Endothelial cell of umbilical vein (primary cell): ENCODE results near the gene SLFN12L. TPM values are rescaled to one million over a fixed set of nuclear protein-coding genes. Genes with fewer than 3 reads are reported as not detected.

ENCODE experiments used
- BruUV-seq: library from RNA; stranded (reverse); fragments of 400-500 nt; replicated peaks from 2 replicates; lab custom pipeline; 2021; lab: Mats Ljungman, UMichigan
- CTCF ChIA-PET: fragments of 300-600, 350-600 bp; sonication (Branson Sonifier 250); formaldehyde crosslinking; loops from one replicate; lab custom pipeline; 2021; ENCODE audit warnings: antibody characterized with exemption, inconsistent platforms; lab: Charles Lee
- POLR2A ChIA-PET: fragments of 300-600, 350-600 bp; sonication (Branson Sonifier 250); formaldehyde crosslinking; loops from one replicate; lab custom pipeline; 2021; ENCODE audit warnings: antibody characterized with exemption, inconsistent platforms; lab: Charles Lee
- DNase-seq: peaks from one replicate; pipeline ENCODE4 v3.0.0-alpha.2; 2011; ENCODE audit warnings: low read depth, low spot score
- FAIRE-seq: peaks from 2 replicates; lab custom pipeline; 2011; peaks lifted over from hg19 to GRCh38; lab: Jason Lieb, UNC
- H2AFZ ChIP-seq: 2 replicates; pipeline ENCODE4 v1.6.0; 2012; ENCODE audit warnings: low read depth, low read length, control low read depth, inconsistent platforms
- H3K27ac ChIP-seq: 2 replicates; pipeline ENCODE4 v1.5.1; 2011; ENCODE audit warnings: low read depth, mild to moderate bottlenecking, control low read depth, low read length, moderate library complexity; ENCODE audit not compliant: insufficient read depth
- H3K27me3 ChIP-seq, 2 experiments: 2 replicates each; pipeline versions ENCODE4 v1.6.0 to v1.6.1; 2011; ENCODE audit warnings: low read length in 2 of 2, mixed read lengths in 1 of 2; ENCODE audit not compliant: control insufficient read depth in 2 of 2, insufficient read depth in 2 of 2
- H3K36me3 ChIP-seq, 2 experiments: 2 replicates in 1 of 2; 3 replicates in 1 of 2; pipeline ENCODE4 v1.5.1; 2011; ENCODE audit warnings: low read length in 2 of 2, mild to moderate bottlenecking in 1 of 2, moderate library complexity in 1 of 2; ENCODE audit not compliant: control insufficient read depth in 2 of 2, insufficient read depth in 2 of 2; ENCODE audit errors: extremely low read depth in 1 of 2
- H3K4me1 ChIP-seq: 3 replicates; pipeline ENCODE4 v1.5.1; 2011; ENCODE audit warnings: mild to moderate bottlenecking, low read length; ENCODE audit not compliant: control insufficient read depth, insufficient read depth; ENCODE audit errors: extremely low read depth
- H3K4me2 ChIP-seq: 2 replicates; pipeline ENCODE4 v1.6.1; 2011; ENCODE audit warnings: low read length, control low read depth, mixed read lengths; ENCODE audit not compliant: insufficient read depth
- H3K4me3 ChIP-seq, 3 experiments: fragments of 200-600 bp in 1 of 3; sonication (generic), shearing (Covaris generic) in 1 of 3; replicated peaks in 1 of 3; 2 replicates each; pipeline ENCODE4 v1.5.1; 2011 to 2016; ENCODE audit warnings: control low read depth in 3 of 3, low read length in 3 of 3, mild to moderate bottlenecking in 2 of 3, inconsistent platforms in 1 of 3, low read depth in 1 of 3, moderate library complexity in 1 of 3; ENCODE audit not compliant: insufficient read depth in 1 of 3
- H3K79me2 ChIP-seq: 2 replicates; pipeline ENCODE4 v1.6.0; 2012; ENCODE audit warnings: low read length, inconsistent platforms; ENCODE audit not compliant: control insufficient read depth, insufficient read depth
- H3K9ac ChIP-seq: replicated peaks from 2 replicates; pipeline ENCODE3; 2011; ENCODE audit warnings: low read length, control low read depth; ENCODE audit not compliant: insufficient read depth; ENCODE audit errors: extremely low read depth
- H3K9me1 ChIP-seq: replicated peaks from 3 replicates; pipeline ENCODE4 v1.6.0; 2011; ENCODE audit warnings: mild to moderate bottlenecking, low read length; ENCODE audit not compliant: control insufficient read depth, insufficient read depth; ENCODE audit errors: extremely low read depth
- H3K9me3 ChIP-seq: replicated peaks from 2 replicates; pipeline ENCODE4 v1.5.1; 2012; ENCODE audit warnings: low read length, inconsistent platforms; ENCODE audit not compliant: control insufficient read depth, insufficient read depth
- H4K20me1 ChIP-seq: replicated peaks from 2 replicates; pipeline ENCODE3; 2011; ENCODE audit warnings: mild to moderate bottlenecking, low read length; ENCODE audit not compliant: control insufficient read depth, insufficient read depth; ENCODE audit errors: extremely low read depth
- EZH2 ChIP-seq: IDR thresholded peaks from 2 replicates; pipeline ENCODE4 v1.6.1; 2012; ENCODE audit warnings: borderline replicate concordance, low read depth, mild to moderate bottlenecking, moderate library complexity, low read length, inconsistent platforms; ENCODE audit not compliant: severe bottlenecking
- FOS ChIP-seq: IDR thresholded peaks from 2 replicates; pipeline ENCODE4 v1.6.1; 2011; ENCODE audit warnings: mild to moderate bottlenecking, low read length, moderate library complexity, borderline replicate concordance; ENCODE audit not compliant: insufficient read depth
- GATA2 ChIP-seq: IDR thresholded peaks from 2 replicates; pipeline ENCODE4 v1.7.0; 2011; ENCODE audit warnings: low read depth, mild to moderate bottlenecking, moderate library complexity, mixed read lengths, low read length; ENCODE audit not compliant: insufficient read length, insufficient read depth
- JUN ChIP-seq: IDR thresholded peaks from 2 replicates; pipeline ENCODE4 v1.6.1; 2011; ENCODE audit warnings: borderline replicate concordance, low read depth; ENCODE audit not compliant: insufficient read length, insufficient read depth
- POLR2AphosphoS5 ChIP-seq: IDR thresholded peaks from 2 replicates; pipeline ENCODE4 v1.6.1; 2012; ENCODE audit warnings: low read depth, mild to moderate bottlenecking, control low read depth, low read length, moderate library complexity; ENCODE audit not compliant: insufficient read depth
- dilution Hi-C: fragments of 300-500 bp; cut with MboI; formaldehyde crosslinking; loops from one replicate; pipeline ENCODE4 v1.15.0; 2019; ENCODE audit warnings: low sequenced_read_pairs; ENCODE audit not compliant: extremely low pct_ligation_motif_present
- intact Hi-C: fragments of 100-400 bp; cut with micrococcal nuclease; formaldehyde crosslinking; loops from one replicate; pipeline ENCODE4 v1.10.0; 2022
- polyA plus RNA-seq, 4 experiments: library from polyadenylated mRNA; depleted of rRNA in 3 of 4; stranded (reverse) in 3 of 4; unstranded in 1 of 4; fragments of >200 nt; gene quantifications; 2 replicates each; pipeline versions ENCODE4 v1.2.1 to v1.2.3, GENCODE V29; 2011 to 2012; ENCODE audit warnings: missing spikeins in 1 of 4
- total RNA-seq: library from RNA; stranded (reverse); gene quantifications from 2 replicates; pipeline ENCODE4 v1.2.3, GENCODE V29; 2021
- TF ChIP-seq, protein P1 (sequence below): IDR thresholded peaks from 2 replicates; pipeline ENCODE4 v1.6.1; 2011; ENCODE audit not compliant: insufficient read depth, insufficient read length

Gene SLFN12L
- total and polyA plus RNA-seq, 2 donors (not counting 3 experiments of a cell fraction or from before 2014, with no cell fraction given), result not detected

GRCh38 chr17:35499548-35499947 lies 37.9 kb downstream of the SLFN12L start:
- dilution Hi-C loops, result no loop called here
- CTCF ChIA-PET, result interaction anchor here (0.7 to 2.0 kb wide), 4 partner anchors 9 to 12 kb away, joined by 3 to 4 read pairs (median 3); no protein-coding TSS in a partner anchor
- Histone ChIP-seq H4K20me1 (no peaks in the 10 kb centered on the region), H3K4me2 (no peak overlapping the region), H3K4me3 (no peak overlapping the region), H3K36me3 (no peaks in the 10 kb centered on the region), H2AFZ (no peak overlapping the region), H3K27me3 (peaks cover 54 to 68% of the 10 kb centered on the region in 2 experiments), H3K9me1 (no peaks in the 10 kb centered on the region), H3K9ac (no peak overlapping the region), H3K4me1 (no peaks in the 10 kb centered on the region), H3K27ac (no peak overlapping the region), H3K9me3 (no peaks in the 10 kb centered on the region), H3K79me2 (no peaks in the 10 kb centered on the region)
- TF ChIP-seq GATA2 (no peak), FOS (no peak), JUN (no peak), POLR2AphosphoS5 (no peak)
- FAIRE-seq (no peak), DNase-seq (no peak)
- intact Hi-C loops, result no loop called here
- BruUV-seq, result no TSS peak
- POLR2A ChIA-PET, result no interaction called here

GRCh38 chr17:35498448-35499178 lies 38.9 kb downstream of the SLFN12L start:
- CTCF ChIA-PET, result interaction anchor here (0.7 to 2.0 kb wide), 4 partner anchors 8 to 50 kb away, joined by 3 to 4 read pairs (median 3); partner anchors contain the start of gene SLFN13
- H3K4me2 ChIP-seq, result no peak overlapping the region
- no TSS peak for BruUV-seq

More at GRCh38 chr17:35498448-35499178, 38.9 kb downstream of the SLFN12L start:
- Histone ChIP-seq H3K36me3 (no peaks in the 10 kb centered on the region), H3K4me3 (no peak overlapping the region), H3K4me1 (no peaks in the 10 kb centered on the region), H3K9me3 (no peaks in the 10 kb centered on the region), H3K79me2 (no peaks in the 10 kb centered on the region), H3K27ac (no peak overlapping the region), H4K20me1 (no peaks in the 10 kb centered on the region), H3K9me1 (no peaks in the 10 kb centered on the region), H2AFZ (no peak overlapping the region), H3K9ac (no peak overlapping the region), H3K27me3 (peaks cover 56 to 75% of the 10 kb centered on the region in 2 experiments)
- FAIRE-seq (no peak), DNase-seq (no peak)
- POLR2A ChIA-PET, result no interaction called here
- dilution Hi-C loops (no loop called here), intact Hi-C loops (no loop called here)
- no peak for TF ChIP-seq FOS
- peak; percentile 8 for TF ChIP-seq EZH2
- TF ChIP-seq, protein P1, sequence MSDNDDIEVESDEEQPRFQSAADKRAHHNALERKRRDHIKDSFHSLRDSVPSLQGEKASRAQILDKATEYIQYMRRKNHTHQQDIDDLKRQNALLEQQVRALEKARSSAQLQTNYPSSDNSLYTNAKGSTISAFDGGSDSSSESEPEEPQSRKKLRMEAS, result no peak
